Smooth muscle cell (in vitro differentiated cells): Measurements from ENCODE around the gene TPD52L1. TPM values are rescaled to one million over a fixed set of nuclear protein-coding genes. Genes with fewer than 3 reads are reported as not detected.
A peak's percentile ranks its signal among the peaks of the same experiment; 100 is the strongest.

Source experiments
- DNase-seq: peaks from one replicate; lab custom pipeline; 2025; ENCODE audit not compliant: unreplicated experiment; lab: John Stamatoyannopoulos, UW
- H2AFZ ChIP-seq: fragments of 200-600 bp; sonication (generic); 2 replicates; pipeline ENCODE4 v1.6.0; 2016; ENCODE audit warnings: antibody characterized with exemption, low read depth, mild to moderate bottlenecking
- H3F3A ChIP-seq: fragments of 200-600 bp; sonication (generic); 2 replicates; pipeline ENCODE4 v1.6.0; 2017; ENCODE audit warnings: antibody characterized with exemption, low read depth
- H3K27ac ChIP-seq: fragments of 200-600 bp; sonication (generic); 2 replicates; pipeline ENCODE4 v1.5.1; 2016; ENCODE audit warnings: low read depth, mild to moderate bottlenecking
- H3K27me3 ChIP-seq: fragments of 200-600 bp; sonication (generic); 2 replicates; pipeline ENCODE4 v1.6.1; 2016; ENCODE audit warnings: low read depth, mild to moderate bottlenecking
- H3K36me3 ChIP-seq: fragments of 200-600 bp; sonication (generic); 2 replicates; pipeline ENCODE4 v1.5.1; 2016; ENCODE audit warnings: low read depth
- H3K4me1 ChIP-seq: fragments of 200-600 bp; sonication (generic); 2 replicates; pipeline ENCODE4 v1.5.1; 2016; ENCODE audit warnings: low read depth
- H3K4me2 ChIP-seq: fragments of 200-600 bp; sonication (generic); 2 replicates; pipeline ENCODE4 v1.6.0; 2016; ENCODE audit warnings: mild to moderate bottlenecking
- H3K4me3 ChIP-seq: fragments of 200-600 bp; sonication (generic); 2 replicates; pipeline ENCODE4 v1.5.1; 2016; ENCODE audit warnings: mild to moderate bottlenecking
- H3K79me2 ChIP-seq: fragments of 200-600 bp; sonication (generic); 2 replicates; pipeline ENCODE4 v1.6.0; 2016; ENCODE audit warnings: low read depth, mild to moderate bottlenecking
- H3K9ac ChIP-seq: fragments of 200-600 bp; sonication (generic); 2 replicates; pipeline ENCODE4 v1.6.0; 2016; ENCODE audit warnings: low read depth
- H3K9me3 ChIP-seq: fragments of 200-600 bp; sonication (generic); replicated peaks from 2 replicates; pipeline ENCODE4 v1.5.1; 2016; ENCODE audit warnings: low read depth
- H4K20me1 ChIP-seq: fragments of 200-600 bp; sonication (generic); 2 replicates; pipeline ENCODE4 v1.6.0; 2016; ENCODE audit warnings: low read depth
- WGBS: methylation state at CpG from one replicate; pipeline ENCODE4 v1.1.7; 2016; ENCODE audit warnings: low lambda C conversion rate; 5-methylcytosine and 5-hydroxymethylcytosine counted together
- polyA plus RNA-seq: library from polyadenylated mRNA; unstranded; fragments of >200 nt; fragmentation: Nextera tagmentation; extraction: Ambion mirVana; gene quantifications from 2 replicates; pipeline ENCODE4 v1.2.1, GENCODE V29; 2016
- total RNA-seq: library from RNA; depleted of rRNA; stranded (reverse); fragments of >200 nt; gene quantifications from 2 replicates; pipeline ENCODE4 v1.2.3, GENCODE V29; 2014
- TF ChIP-seq, protein P1 (sequence below): fragments of 200-600 bp; sonication (generic); IDR thresholded peaks from 2 replicates; pipeline ENCODE4 v1.5.1; 2017; ENCODE audit warnings: borderline replicate concordance, mild to moderate bottlenecking, antibody characterized with exemption; ENCODE audit not compliant: insufficient read depth, poor library complexity, severe bottlenecking

TPD52L1 gene
- total and polyA plus RNA-seq, 2 experiments from 2014 or later = 15.3 to 65.8 TPM

GRCh38 chr6:125188037-125188436 is 34.5 kb downstream of the TPD52L1 start:
- Histone ChIP-seq H3K79me2 (no peaks in the 10 kb centered on the region), H3K36me3 (no peaks in the 10 kb centered on the region), H3K27me3 (no peaks in the 10 kb centered on the region), H3K4me3 (no peak overlapping the region), H3K9me3 (no peaks in the 10 kb centered on the region), H3K27ac (peak overlapping the region; percentile 73), H3K4me1 (peaks cover 20% of the 10 kb centered on the region), H3K9ac (no peak overlapping the region), H4K20me1 (no peaks in the 10 kb centered on the region), H3K4me2 (peak overlapping the region; percentile 62), H2AFZ (no peak overlapping the region), H3F3A (no peaks in the 10 kb centered on the region)
- WGBS = 6% methylated on average over 2 of the region's 2 CpGs
- TF ChIP-seq, protein P1, sequence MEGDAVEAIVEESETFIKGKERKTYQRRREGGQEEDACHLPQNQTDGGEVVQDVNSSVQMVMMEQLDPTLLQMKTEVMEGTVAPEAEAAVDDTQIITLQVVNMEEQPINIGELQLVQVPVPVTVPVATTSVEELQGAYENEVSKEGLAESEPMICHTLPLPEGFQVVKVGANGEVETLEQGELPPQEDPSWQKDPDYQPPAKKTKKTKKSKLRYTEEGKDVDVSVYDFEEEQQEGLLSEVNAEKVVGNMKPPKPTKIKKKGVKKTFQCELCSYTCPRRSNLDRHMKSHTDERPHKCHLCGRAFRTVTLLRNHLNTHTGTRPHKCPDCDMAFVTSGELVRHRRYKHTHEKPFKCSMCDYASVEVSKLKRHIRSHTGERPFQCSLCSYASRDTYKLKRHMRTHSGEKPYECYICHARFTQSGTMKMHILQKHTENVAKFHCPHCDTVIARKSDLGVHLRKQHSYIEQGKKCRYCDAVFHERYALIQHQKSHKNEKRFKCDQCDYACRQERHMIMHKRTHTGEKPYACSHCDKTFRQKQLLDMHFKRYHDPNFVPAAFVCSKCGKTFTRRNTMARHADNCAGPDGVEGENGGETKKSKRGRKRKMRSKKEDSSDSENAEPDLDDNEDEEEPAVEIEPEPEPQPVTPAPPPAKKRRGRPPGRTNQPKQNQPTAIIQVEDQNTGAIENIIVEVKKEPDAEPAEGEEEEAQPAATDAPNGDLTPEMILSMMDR = no peak
- no peak for DNase-seq

DNA sequence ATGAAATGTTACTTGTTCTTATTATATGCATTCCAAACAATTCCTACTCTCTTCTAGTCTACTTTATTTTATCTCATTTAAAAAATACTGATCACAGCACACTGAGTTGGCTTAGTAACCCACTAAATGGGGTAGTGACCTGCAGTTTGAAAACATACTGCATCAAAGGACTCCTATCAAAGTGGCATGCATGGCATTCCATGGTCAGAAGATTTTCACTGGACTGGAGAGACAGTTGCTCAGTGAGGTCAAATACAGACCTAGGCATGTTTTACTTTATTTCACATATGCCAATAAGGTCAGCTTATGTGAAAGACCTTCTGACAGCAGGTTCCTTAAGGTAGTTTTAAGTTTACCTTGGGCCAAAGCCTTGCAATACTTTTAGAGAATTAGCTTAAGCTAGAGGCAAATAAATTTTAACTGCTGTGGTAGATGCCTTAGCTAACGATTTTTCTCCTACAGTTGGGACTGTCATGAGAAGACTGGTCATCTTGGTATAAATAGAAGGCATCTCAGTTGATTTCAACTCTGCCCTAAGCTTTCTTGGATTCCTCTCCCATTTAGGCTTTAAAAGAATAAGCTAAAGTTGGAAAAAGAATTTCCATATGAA is 35.1 kb downstream of the TPD52L1 start:
- Histone ChIP-seq H3K4me2 (peak overlapping the region; percentile 62), H3K9ac (no peak overlapping the region), H3K4me3 (no peak overlapping the region), H3K9me3 (no peaks in the 10 kb centered on the region), H3F3A (no peaks in the 10 kb centered on the region), H2AFZ (peak overlapping the region; percentile 4), H4K20me1 (no peaks in the 10 kb centered on the region), H3K36me3 (no peaks in the 10 kb centered on the region), H3K79me2 (no peaks in the 10 kb centered on the region), H3K27me3 (no peaks in the 10 kb centered on the region), H3K27ac (peak overlapping the region; percentile 73), H3K4me1 (peaks cover 20% of the 10 kb centered on the region)
- whole genome bisulfite sequencing = 53% methylated on average over 1 of the region's 1 CpG
- TF ChIP-seq, protein P1 = no peak
- DNase-seq = no peak

DNA sequence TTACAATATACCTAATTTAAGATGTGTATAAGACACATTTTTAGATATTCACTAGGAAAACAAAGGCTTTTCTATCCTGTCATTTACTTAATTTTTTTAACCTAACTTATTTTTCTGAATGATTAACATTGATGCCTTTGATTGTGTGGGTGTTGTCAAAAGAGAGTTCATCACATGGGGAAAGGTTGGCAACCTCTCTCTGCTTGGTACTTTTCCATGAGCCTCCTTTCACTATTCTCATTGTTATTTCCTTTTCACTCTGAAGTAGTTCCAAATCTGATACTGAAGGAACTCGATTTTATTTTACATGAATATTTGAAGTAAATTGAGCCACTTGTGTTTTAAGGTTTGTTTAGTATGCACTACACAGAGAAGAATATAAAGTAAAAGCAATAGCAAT is 35.9 kb downstream of the TPD52L1 start:
- TF ChIP-seq, protein P1 = no peak
- Histone ChIP-seq H3K4me2 (no peak overlapping the region), H3K27ac (peak overlapping the region; percentile 73), H3K9ac (no peak overlapping the region), H3K27me3 (no peaks in the 10 kb centered on the region), H3K4me3 (no peak overlapping the region), H3K79me2 (no peaks in the 10 kb centered on the region), H4K20me1 (no peaks in the 10 kb centered on the region), H2AFZ (peak overlapping the region; percentile 4), H3K4me1 (peaks cover 20% of the 10 kb centered on the region), H3F3A (no peaks in the 10 kb centered on the region), H3K9me3 (no peaks in the 10 kb centered on the region), H3K36me3 (no peaks in the 10 kb centered on the region)
- 82% methylated on average over 1 of the region's 1 CpG for WGBS
- no peak for DNase-seq

DNA sequence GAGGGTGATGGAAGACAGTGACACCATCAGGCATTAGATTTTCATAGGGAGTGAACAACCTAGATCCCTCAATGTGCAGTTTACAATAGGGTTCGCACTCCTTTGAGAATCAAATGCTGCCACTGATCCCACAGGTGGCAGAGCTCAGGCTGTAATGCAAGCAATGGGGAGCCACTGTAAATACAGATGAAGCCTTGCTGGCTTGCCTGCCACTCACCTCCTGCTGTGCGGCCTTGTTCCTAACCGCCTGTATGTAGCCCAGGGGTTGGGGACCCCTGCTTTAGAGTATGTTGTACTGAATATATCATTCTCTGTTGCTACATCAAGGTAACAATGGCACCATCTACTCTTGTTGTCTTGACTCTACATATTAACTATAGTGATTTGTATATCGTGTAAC is 37.1 kb downstream of the TPD52L1 start:
- no peak for DNase-seq
- peaks cover 20% of the 10 kb centered on the region for H3K4me1 ChIP-seq
- no peak overlapping the region for H3K4me2 ChIP-seq
- no peaks in the 10 kb centered on the region for H3F3A ChIP-seq
- H3K4me3 ChIP-seq = no peak overlapping the region
- H3K9me3 ChIP-seq = no peaks in the 10 kb centered on the region
- TF ChIP-seq, protein P1 = no peak
- no peak overlapping the region for H3K27ac ChIP-seq
- 90% methylated on average over 4 of the region's 4 CpGs for WGBS
- H3K36me3 ChIP-seq = no peaks in the 10 kb centered on the region
- no peak overlapping the region for H2AFZ ChIP-seq
- no peaks in the 10 kb centered on the region for H3K79me2 ChIP-seq
- no peaks in the 10 kb centered on the region for H4K20me1 ChIP-seq
- no peaks in the 10 kb centered on the region for H3K27me3 ChIP-seq
- no peak overlapping the region for H3K9ac ChIP-seq
